GM21515 (cell line): ENCODE measurements around the gene TRIM45.
"Not testable (repeated sequence)": the region's sequence is repeated elsewhere in the genome, so short reads cannot be mapped to it uniquely, and the experiment has no call there.

ENCODE experiments used
- ATAC-seq: cut with Tn5 transposase; IDR thresholded peaks from one replicate; pipeline ENCODE4 v1.9.1; 2021; ENCODE audit not compliant: unreplicated experiment

Gene TRIM45

DNA sequence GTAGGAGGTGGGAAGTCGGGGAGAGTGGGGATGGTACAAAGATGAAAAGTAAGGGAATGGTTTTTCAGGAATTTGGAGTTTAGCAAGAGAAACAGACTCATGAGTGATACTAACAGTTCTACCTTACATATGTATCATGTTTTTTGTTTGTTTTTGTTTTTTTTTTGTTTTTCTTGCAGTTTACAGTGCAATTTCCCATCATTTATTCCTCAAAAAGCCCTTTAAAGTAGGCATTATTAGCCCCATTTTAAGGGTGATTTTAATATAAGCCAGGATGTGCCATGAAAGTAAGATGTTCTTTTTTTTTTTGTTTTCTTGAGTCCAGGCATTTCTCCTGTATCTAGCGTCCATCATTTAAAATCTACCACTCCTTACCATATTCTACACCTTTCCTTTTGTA, 13.8 kb upstream of the TRIM45 start:
- ATAC-seq = no peak

DNA sequence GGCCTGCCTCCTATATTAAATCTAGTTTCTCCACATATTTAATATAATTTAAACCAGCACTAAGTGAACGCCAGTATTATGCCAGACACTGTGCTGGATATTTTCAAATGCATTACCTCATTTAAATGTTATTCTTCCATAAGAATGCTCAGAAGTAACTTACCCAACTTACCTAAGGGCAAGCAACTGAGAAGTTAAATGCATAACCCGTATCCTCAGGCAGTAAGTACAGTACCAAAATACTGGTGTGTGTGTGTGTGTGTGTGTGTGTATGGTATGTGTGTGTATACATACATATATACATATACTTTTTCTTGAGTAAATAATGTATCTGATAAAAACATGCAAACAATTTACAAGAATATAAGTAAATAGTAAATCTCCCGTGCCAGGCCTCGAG, 9.0 kb upstream of the TRIM45 start:
- ATAC-seq = no peak

DNA sequence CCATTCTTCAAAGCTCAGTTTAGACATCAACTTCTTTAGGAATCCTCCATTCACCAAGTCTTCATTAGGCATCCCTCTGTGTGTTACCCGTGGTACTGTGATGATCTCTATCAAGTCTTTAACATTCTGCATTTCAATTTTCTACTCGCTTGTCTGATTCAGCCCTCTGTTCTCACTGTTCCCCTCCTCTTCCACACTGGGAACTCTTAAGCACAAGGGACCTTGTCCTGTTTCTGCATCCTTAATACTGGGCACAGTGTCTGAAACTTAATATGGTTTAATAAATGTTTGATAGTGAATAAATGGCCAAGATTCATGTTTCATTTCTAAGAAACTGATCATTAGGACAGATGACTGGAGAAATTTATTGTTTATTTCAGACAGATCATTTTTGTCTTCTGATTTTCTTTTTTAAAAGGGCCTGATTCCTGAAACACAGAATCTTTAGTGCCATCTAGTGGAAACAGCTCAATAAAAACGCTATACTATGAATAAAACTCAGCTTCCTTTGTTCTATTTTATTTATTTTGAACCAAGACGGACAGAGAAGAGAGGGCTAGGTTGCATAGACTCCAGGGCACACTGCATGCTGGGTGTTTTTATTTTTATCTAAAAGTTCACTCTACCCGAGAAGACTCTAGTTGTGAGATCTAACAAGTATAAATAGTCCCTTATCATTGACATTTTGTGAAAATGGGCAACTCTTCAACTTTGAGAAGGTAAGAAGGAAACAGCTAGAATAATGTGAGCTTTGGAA, 7.0 kb upstream of the TRIM45 start:
- ATAC-seq = no peak

DNA sequence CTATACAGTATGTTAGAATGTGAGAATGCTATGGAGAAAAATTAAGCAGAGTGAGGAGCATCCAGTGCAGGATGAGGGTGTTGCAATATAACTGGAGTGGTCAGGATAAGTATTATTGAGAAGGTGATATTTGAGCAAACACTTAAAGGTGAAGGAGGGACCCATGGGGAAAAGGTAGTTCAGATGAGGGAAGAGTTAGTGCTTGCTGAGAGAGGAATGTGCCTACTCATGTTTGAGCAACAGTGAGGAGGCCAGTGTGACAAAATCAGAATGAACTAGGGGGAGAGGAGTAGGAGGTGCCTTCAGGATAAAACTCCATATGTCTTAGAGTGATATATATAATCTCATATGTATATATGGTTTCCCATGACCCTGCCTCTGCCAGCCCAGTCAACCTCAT, 6.2 kb upstream of the TRIM45 start:
- ATAC-seq = no peak

DNA sequence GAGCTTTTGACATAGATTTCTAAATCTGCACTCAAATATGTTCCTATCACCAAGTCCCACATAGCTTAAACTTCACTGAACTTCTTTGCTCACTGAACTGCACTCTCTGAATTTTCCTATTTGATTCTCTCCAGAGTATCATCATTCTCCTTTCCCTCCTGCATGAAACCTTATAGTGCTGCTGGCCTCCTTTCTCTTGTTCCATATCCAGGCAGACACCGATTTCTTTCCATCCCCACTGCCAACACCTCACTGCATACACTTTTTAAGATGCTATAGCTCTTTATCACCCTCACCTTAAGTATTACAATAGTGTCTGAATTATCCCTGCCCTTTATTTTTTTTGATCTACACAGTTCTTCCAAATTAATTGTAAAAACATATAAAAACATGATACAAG, 3.1 kb upstream of the TRIM45 start:
- ATAC-seq = no peak

DNA sequence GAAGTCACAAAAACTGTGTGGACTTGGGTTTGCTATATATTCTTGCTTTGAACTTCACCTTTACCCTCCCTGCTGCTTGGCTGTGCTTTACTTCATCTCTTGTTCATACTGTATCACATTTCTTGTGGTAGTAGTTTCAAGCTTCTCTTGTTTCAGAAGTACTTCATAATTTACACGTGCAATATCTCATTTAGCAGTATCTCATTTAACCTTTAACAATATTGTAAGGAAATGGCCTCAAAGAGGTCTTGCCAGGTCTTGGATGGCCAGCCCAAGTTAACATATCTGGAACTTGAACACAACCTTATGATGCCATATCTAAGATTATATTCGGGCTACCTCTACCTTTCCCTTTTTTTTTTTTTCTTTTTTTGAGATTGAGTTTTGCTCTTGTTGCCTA, 1.7 kb upstream of the TRIM45 start:
- no peak for ATAC-seq

DNA sequence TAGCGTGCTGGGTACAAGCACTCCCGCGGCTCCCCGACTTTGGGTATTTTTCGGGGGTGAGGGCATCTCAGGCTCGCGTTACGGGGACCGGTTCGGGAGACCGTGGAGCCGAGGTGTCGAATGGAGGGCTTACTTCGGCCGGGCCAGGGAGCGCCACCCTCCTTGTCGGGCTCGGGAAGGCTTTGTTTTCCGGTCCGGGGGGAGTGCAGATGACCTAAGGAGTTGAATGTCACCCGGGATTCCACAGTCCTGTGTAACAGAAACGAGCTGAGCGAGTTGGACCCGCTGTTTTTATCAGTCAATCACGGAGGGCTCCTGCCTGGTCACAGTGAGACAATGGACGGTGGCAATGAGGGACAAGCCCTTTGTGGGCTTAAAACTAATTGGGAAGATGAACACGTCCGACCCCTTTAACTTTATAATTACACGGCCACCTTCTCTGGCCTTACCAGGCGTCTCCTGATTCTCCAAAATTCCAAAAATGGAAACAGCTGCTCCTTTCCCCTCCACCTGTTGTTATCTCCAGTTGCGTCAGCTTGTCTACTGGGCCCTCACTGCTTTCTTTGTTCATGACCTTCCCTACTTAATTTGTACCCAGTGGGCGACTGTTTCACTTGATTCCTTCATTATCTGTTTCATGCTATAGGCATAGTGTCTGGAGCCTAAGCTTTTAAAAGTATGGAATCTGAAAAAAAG, 929 bp upstream of the TRIM45 start:
- no peak for ATAC-seq

DNA sequence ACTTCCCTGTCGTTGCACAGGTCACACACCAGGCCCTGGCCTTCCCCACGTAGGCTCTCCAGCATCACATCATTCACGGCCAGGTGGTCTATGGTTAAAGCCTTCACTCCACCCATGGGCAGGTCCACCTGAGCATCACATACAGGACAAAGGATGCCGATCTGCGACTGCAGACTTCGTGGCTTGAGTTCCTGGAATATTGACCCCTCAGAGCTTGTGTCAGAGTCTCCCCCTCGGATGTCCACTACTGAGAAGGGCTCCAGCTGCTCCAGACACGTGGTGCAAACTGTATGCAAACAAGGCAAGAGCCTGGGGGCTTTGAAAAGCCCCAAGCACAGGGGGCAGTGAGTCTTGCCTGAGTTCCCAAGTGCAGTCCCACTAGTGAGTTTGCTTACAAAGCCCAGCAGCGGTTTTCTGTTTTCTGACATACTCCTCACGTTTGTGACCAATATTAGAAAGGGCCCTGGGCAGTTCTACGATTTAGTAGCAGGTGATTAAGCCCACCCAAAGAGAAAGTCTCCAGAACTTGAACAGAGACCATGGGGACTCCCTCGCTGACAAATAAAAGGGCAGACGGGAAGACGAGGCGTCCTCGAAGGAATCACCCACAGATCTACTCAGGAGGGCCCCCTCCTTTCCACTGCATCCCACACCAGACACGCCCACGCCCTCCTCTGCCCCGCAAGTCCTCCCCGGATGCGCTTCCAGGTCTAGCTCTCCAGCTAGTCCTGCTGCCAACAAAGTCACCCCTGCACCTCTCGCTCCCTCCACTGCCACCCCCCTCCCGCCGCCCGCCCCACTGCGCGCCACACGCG, 568 bp downstream of the TRIM45 start:
- ATAC-seq = no peak

DNA sequence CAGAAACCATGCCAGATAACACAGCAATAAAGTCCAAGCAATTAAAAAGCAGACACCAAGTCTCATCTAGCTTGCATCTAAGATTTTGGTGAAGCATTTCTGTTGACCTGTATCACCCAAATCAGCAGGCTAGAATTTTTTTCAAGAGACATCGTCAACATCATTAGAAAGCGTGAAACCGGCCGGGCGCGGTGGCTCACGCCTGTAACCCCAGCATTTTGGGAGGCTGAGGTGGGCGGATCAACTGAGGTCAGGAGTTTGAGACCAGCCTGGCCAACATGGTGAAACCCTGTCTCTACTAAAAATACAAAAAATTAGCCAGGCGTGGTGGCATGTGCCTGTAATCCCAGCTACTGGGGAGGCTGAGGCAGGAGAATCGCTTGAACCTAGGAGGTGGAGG, 2.4 kb downstream of the TRIM45 start:
- ATAC-seq = not testable (repeated sequence)

DNA sequence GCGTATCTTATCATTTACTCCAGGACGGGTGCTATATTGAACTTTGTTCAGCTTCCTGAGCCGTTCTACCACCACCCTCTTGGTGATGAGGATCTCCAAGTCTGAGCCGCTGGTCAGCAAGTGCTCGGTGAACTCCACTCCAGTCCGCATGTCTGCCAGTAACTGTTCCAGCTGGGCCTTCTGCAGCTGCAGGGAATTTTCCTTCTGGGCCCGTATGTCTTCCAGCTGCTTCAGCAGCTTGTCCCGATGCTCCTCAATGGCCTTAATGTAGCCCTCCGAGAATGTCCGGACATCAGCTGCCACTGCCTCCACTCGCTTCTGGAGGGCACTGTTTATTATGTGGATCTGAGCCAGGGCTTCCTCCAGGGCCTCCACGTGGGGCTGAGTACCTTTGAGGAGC, 3.4 kb downstream of the TRIM45 start:
- no peak for ATAC-seq

DNA sequence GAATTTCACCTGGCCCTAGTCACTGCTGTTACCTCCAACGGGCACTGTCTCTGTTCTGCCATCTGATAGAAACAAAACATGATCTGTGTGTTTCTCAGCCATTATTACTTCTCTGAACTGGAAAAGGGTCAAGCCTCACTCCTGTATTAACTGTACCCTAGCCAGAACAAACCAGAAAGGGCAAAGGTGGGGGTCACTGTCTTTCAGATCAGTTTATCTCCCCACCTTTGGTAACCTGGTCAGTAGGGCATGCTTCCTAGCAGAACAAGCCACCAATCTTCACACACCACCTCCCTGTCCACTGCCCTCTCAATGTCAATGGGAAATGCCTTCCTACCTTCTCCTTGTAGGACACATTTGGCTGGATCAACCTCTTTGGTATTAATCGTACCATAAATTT, 3.9 kb downstream of the TRIM45 start:
- no peak for ATAC-seq

DNA sequence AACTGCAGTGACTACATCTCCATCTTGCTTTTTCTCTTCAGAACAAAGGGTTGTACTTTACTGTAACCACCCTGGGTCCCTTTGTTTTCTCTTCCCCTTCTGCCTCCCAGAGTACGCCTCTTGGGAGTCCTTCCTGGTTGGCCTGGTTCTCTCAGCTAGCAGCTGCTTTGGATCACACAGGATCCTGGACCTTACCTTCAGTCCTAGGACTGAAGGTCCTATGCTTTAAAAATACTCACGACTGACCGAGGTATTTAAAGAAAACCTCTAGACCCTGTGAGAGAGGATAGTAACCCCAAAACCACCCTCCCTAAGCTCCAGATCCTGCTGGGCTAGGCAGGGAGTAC, 4.8 kb downstream of the TRIM45 start:
- ATAC-seq = no peak

DNA sequence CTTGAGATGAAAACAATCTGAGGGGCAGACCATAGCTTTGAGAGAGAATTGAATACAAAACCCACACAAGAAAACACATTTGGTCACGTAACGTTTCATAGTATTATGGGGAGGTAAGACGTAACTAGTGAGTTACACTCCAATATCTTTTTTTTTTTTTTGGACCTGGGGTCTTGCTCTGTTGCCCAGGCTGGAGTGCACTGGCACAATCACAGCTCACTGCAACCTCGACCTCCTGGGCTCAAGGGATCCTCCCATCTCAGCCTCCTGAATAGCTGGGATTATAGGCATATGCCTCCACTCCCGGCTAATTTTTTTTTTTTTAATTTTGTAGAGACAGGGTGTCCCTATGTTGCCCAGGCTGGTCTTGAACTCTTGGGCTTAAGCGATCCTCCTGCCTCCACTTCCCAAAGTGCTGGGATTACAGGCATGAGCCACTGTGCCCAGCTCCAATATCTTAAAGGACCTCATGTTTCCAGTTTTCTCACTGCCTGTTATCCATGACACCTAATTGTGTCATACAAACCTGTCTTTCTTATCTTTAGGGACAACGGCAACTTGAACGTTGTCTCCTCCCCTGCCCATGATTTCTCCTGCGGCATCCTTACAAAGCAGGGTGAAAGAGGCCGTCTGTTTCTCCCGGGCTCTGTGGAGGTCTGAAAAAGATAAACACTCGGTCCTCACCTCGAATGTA, 5.3 kb downstream of the TRIM45 start:
- no peak for ATAC-seq

DNA sequence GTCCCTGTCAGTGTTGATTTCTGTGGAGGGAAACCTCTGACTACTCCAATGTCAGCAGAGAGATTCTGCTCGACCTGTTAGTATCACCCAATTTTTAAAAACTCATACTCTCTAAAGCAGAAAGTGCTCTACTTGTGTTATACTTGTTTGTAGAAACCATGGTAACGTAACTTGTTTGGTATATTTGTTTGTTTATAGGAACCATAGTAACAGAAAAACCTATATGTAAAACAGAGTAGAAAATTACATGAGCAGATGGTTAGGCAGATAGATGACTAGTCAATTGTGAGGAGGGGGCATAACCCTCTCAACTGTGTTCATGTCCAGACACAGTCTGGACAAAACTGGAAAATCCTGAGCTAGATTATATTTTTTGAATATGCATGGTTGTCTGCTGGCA, 6.7 kb downstream of the TRIM45 start:
- no peak for ATAC-seq

DNA sequence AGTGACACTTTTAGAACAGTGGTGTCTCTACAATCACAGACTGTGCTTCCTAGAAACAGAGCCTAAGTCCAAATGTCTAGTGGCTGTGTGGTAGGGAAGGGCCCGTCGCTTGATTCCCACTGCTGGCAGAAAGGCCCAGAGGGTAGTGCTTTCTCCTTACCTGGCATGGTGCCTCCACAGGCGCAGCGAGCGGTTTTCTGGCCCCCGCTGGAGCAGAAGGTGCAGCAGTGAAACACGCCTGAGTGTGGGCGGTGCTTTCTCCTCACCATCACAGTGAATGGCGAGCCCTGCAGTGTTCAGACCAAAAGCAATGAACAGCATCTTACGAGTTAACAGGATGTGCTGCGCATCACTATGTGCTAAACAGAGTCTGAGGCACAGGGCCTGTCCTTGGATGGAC, 8.3 kb downstream of the TRIM45 start:
- ATAC-seq = no peak

DNA sequence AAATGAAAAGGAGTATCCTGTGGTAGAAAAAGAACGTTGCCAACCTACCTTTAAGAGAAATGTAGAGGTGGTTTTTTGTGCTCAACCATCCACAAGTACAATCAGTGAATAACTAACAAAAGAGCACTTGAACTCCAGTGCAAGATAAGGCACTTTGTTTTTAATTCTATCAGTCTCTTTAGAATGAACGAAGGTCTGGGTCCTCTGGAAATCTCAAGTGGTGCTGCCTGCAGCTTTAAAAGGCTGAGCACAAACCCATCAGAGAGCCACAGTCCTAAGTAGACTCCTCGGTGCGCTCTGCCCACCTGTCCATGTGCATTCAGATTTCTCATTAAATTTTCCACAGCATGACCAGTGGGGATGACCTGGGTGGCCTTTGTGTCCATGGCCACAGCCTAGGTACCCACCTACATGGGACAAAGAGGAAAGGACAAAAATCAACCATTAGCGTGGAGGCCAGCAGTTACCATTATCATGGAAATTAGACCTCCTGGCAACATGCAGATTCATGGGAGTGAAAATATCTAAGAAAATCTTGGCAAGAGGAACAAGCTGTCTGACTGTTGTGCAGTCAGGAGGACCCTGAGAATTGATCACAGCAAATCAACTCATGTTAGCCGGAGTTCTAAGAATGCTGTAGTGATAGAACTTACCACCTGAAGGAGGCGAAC, 9.4 kb downstream of the TRIM45 start:
- no peak for ATAC-seq

DNA sequence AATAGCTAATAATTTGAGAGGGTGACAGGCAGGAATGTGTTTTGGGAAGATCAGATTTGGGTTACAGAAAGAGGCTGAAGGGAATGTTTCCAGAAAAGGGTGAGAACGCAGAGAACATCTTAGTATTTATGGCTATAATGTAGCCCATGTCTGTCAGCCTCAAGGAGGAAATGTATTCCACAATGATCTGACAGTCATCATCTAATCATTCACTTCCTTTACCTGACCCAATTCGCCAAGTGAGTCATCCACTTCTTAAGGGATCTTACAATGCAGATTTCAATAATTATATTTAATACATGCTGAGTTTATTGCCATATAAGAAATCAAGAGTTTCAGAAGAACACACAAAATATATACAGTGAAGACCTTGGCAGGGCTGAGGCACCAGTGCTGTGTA, 10.8 kb downstream of the TRIM45 start:
- ATAC-seq = no peak

DNA sequence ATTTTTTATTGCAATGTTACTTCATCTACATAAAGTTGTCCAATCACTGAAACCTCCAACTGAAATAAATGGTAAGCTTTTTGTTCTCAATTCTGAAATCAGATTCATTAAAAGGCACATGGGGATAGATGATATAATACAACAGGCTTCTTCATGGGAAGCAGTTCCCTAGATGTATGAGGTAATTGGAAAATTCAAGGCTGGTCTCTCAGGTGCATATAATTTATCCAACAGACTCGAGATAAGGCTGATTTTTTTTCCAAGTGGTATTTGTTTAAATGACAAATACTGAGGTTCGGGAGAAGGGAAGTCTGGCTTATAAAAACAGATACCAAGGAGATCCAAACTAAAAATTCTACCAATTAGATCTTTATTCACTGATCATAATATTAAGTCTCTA, 14.2 kb downstream of the TRIM45 start:
- no peak for ATAC-seq

DNA sequence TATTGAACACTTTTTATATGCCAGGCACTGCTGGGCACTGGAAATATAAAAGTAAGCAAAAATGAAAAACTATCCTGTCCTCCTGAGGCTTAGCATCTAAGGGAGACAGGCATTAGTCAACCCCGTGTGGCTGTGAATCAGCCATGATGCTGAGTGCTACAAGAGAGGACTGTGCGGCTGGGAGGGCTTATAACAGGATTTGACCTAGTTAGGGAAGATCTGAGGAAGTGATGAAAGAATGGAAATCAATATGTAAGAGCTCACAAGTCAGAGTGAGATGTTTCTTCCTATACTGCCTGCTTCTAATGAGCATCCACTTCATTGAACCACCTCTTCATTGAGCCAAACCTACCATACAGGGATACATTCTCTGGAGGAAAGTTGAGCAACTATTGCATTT, 15.1 kb downstream of the TRIM45 start:
- ATAC-seq = no peak

DNA sequence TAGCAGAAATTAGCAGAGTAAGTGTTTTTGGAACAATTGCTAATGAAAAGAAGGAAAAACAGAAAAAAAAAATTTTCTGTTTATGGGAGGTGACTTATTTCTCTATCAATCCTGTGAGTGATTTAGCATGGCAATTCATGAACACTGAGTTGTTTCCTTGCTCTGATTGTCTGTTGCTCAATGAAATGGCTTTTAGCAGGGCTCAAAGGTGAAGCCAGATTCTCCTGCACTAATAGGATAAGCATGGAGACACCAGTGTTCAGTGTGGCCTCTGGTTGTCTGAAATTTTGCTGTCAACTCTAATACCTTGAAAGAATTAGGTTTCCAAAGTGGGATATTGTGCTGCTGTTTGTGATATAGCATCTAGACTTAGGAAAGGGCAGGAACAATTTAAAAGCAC, 15.8 kb downstream of the TRIM45 start:
- ATAC-seq = no peak

DNA sequence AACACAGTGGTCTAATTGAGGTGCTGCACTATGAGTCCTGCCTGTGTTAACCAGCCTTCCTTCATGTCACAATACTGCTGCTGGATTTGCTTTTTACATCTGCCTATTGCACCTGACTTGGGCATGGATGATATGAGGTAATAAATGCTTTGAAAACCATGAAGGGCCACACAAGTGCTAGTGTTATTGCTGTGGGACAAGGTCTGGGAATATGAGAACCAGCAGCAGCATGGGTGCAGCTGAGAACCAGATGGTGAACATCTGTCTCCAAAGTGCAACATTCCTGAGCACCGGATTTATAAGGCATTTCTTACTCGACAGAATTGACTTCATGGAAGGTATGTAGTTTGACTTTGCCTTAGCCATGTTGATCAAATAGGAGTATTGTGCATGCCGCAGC, 16.6 kb downstream of the TRIM45 start:
- no peak for ATAC-seq
